GM12864 (cell line): ENCODE measurements around the gene CPZ.
"Not testable (repeated sequence)": the region's sequence is repeated elsewhere in the genome, so short reads cannot be mapped to it uniquely, and the experiment has no call there.

Experiments
- DNase-seq: peaks from one replicate; pipeline ENCODE4 v3.0.0-alpha.2; 2011; ENCODE audit warnings: low read depth
- H3K4me3 ChIP-seq: 2 replicates; pipeline ENCODE4 v1.5.1; 2011; ENCODE audit warnings: mild to moderate bottlenecking, low read depth, low read length, control low read depth
- CTCF ChIP-seq: IDR thresholded peaks from 2 replicates; pipeline ENCODE4 v1.5.1; 2011; ENCODE audit warnings: low read depth, mild to moderate bottlenecking, moderate library complexity, low read length, control low read depth, inconsistent platforms; ENCODE audit errors: missing control alignments

CPZ gene

GRCh38 chr4:8635897-8636554 is 43.5 kb downstream of the CPZ start:
- DNase-seq, H3K4me3 ChIP-seq: not testable (repeated sequence)

GRCh38 chr4:8637456-8637984 is 45.0 kb downstream of the CPZ start:
- TF ChIP-seq CTCF = no peak
- no peak for DNase-seq
- H3K4me3 ChIP-seq = no peak overlapping the region

GRCh38 chr4:8639021-8639420 is 46.5 kb downstream of the CPZ start:
- no peak for DNase-seq
- TF ChIP-seq CTCF = no peak
- no peak overlapping the region for H3K4me3 ChIP-seq

- no peak for TF ChIP-seq CTCF
- H3K4me3 ChIP-seq = no peak overlapping the region
- DNase-seq = no peak
Observed at GRCh38 chr4:8639777-8640720, 47.5 kb downstream of the CPZ start.

GRCh38 chr4:8640816-8641215 is 48.3 kb downstream of the CPZ start:
- no peak overlapping the region for H3K4me3 ChIP-seq
- TF ChIP-seq CTCF = no peak
- no peak for DNase-seq

GRCh38 chr4:8641256-8641655 is 48.7 kb downstream of the CPZ start:
- TF ChIP-seq CTCF = no peak
- DNase-seq = no peak
- no peak overlapping the region for H3K4me3 ChIP-seq

- DNase-seq = no peak
- TF ChIP-seq CTCF = no peak
- H3K4me3 ChIP-seq = no peak overlapping the region
Observed at GRCh38 chr4:8641931-8642650, 49.5 kb downstream of the CPZ start.
